ENCODE data around the gene RNF207.
"Not testable (repeated sequence)": the region's sequence is repeated elsewhere in the genome, so short reads cannot be mapped to it uniquely, and the experiment has no call there.

The RNF207 gene

GRCh38 chr1:6206520-6206855 lies 569 bp downstream of the RNF207 start:
- no peak for DNase-seq

- DNase-seq, result no peak
Observed at GRCh38 chr1:6207075-6207885, 1.4 kb downstream of the RNF207 start.

- DNase-seq, result no peak
Observed at GRCh38 chr1:6207921-6208320, 2.0 kb downstream of the RNF207 start.

- peak; percentile 40 for DNase-seq
Observed at GRCh38 chr1:6208723-6209660, 3.1 kb downstream of the RNF207 start.

GRCh38 chr1:6209661-6210580 lies 4.0 kb downstream of the RNF207 start:
- DNase-seq, result peak; percentile 34

- DNase-seq, result no peak
Observed at GRCh38 chr1:6210591-6211355, 4.9 kb downstream of the RNF207 start.

GRCh38 chr1:6211731-6212130 lies 5.8 kb downstream of the RNF207 start:
- DNase-seq, result no peak

- no peak for DNase-seq
Observed at GRCh38 chr1:6212193-6212959, 6.5 kb downstream of the RNF207 start.

GRCh38 chr1:6218375-6219164 lies 12.7 kb downstream of the RNF207 start:
- no peak for DNase-seq

- not testable (repeated sequence) for DNase-seq
Observed at GRCh38 chr1:6219641-6220040, 13.7 kb downstream of the RNF207 start.

GRCh38 chr1:6220236-6220635 lies 14.3 kb downstream of the RNF207 start:
- DNase-seq, result no peak

- no peak for DNase-seq
Observed at GRCh38 chr1:6221210-6221784, 15.4 kb downstream of the RNF207 start.

GRCh38 chr1:6222636-6223035 lies 16.7 kb downstream of the RNF207 start:
- no peak for DNase-seq

- DNase-seq, result no peak
Observed at GRCh38 chr1:6223617-6224016, 17.7 kb downstream of the RNF207 start.

- no peak for DNase-seq
Observed at GRCh38 chr1:6224718-6225117, 18.8 kb downstream of the RNF207 start.

GRCh38 chr1:6225651-6226050 lies 19.7 kb downstream of the RNF207 start:
- DNase-seq, result no peak

- no peak for DNase-seq
Observed at GRCh38 chr1:6233376-6233775, 27.5 kb downstream of the RNF207 start.

GRCh38 chr1:6234502-6235295 lies 28.8 kb downstream of the RNF207 start:
- no peak for DNase-seq

GRCh38 chr1:6235296-6235677 lies 29.4 kb downstream of the RNF207 start:
- no peak for DNase-seq

Data from activated naive CD4-positive, alpha-beta T cell treated with anti-CD3 and anti-CD28 coated beads, Interleukin-2, amount 50 U/mL, for 16 hours (primary cell).